H1 (cell line): Measurements from ENCODE around the gene PPA2. TPM values are rescaled to one million over a fixed set of nuclear protein-coding genes. Genes with fewer than 3 reads are reported as not detected.

Experiments
- CTCF ChIA-PET: fragments of 300-600 bp; sonication (Branson Sonifier 250); formaldehyde crosslinking; loops from one replicate; lab custom pipeline; 2021; ENCODE audit not compliant: partially characterized antibody; lab: Charles Lee
- POLR2A ChIA-PET: fragments of 300-600 bp; sonication (Branson Sonifier 250); formaldehyde crosslinking; loops from one replicate; lab custom pipeline; 2021; ENCODE audit warnings: inconsistent platforms; ENCODE audit not compliant: partially characterized antibody; lab: Charles Lee
- DNase-seq, 2 experiments: peaks; one replicate each; pipeline versions ENCODE4 v3.0.0 to v3.0.0-alpha.2; 2010 to 2022; ENCODE audit warnings: low spot score in 2 of 2, low read depth in 1 of 2, mixed read lengths in 1 of 2
- FAIRE-seq: peaks from 2 replicates; lab custom pipeline; 2011; peaks lifted over from hg19 to GRCh38; lab: Jason Lieb, UNC
- H2AFZ ChIP-seq: 2 replicates; pipeline ENCODE4 v1.8.1; 2012; ENCODE audit warnings: low read length, inconsistent platforms
- H2AK5ac ChIP-seq: 2 replicates; pipeline ENCODE4 v1.6.1; 2013; ENCODE audit warnings: low read depth, low read length
- H2BK120ac ChIP-seq: replicated peaks from 2 replicates; pipeline ENCODE3; 2013; ENCODE audit warnings: low read depth, low read length, inconsistent platforms
- H2BK12ac ChIP-seq: 2 replicates; pipeline ENCODE4 v1.6.1; 2013; ENCODE audit warnings: low read depth, low read length
- H2BK15ac ChIP-seq: 2 replicates; pipeline ENCODE4 v1.6.1; 2013; ENCODE audit warnings: low read length
- H2BK20ac ChIP-seq: 2 replicates; pipeline ENCODE4 v1.6.1; 2013; ENCODE audit warnings: low read length
- H2BK5ac ChIP-seq: 2 replicates; pipeline ENCODE4 v1.6.1; 2013; ENCODE audit warnings: low read depth, low read length
- H3K14ac ChIP-seq: 2 replicates; pipeline ENCODE4 v1.6.1; 2013; ENCODE audit warnings: inconsistent platforms; ENCODE audit not compliant: insufficient read length
- H3K18ac ChIP-seq: 2 replicates; pipeline ENCODE4 v1.6.1; 2013; ENCODE audit warnings: low read length; ENCODE audit errors: extremely low read depth
- H3K23ac ChIP-seq: 2 replicates; pipeline ENCODE4 v1.6.1; 2013; ENCODE audit warnings: inconsistent platforms; ENCODE audit not compliant: insufficient read length
- H3K23me2 ChIP-seq: 2 replicates; pipeline ENCODE4 v1.6.1; 2013; ENCODE audit warnings: low read depth, low read length
- H3K27ac ChIP-seq: 2 replicates; pipeline ENCODE4 v1.6.1; 2011; ENCODE audit warnings: low read depth, low read length, inconsistent platforms
- H3K27me3 ChIP-seq, 4 experiments: replicated peaks in 1 of 4; 1 replicate in 1 of 4; 2 replicates in 3 of 4; pipeline versions ENCODE4 v1.6.1 to v1.8.1; 2011 to 2013; ENCODE audit warnings: low read length in 3 of 4, mild to moderate bottlenecking in 3 of 4, inconsistent platforms in 2 of 4, mixed read lengths in 2 of 4, moderate library complexity in 1 of 4; ENCODE audit not compliant: control insufficient read depth in 3 of 4, insufficient read depth in 3 of 4; ENCODE audit errors: extremely low read depth in 1 of 4
- H3K36me3 ChIP-seq, 4 experiments: 2 replicates each; pipeline versions ENCODE4 v1.6.1 to v1.8.1; 2011 to 2013; ENCODE audit warnings: mild to moderate bottlenecking in 4 of 4, low read length in 3 of 4, moderate library complexity in 2 of 4, control low read depth in 1 of 4, inconsistent platforms in 1 of 4; ENCODE audit not compliant: insufficient read depth in 4 of 4, control insufficient read depth in 2 of 4
- H3K4ac ChIP-seq: replicated peaks from 2 replicates; pipeline ENCODE3; 2013; ENCODE audit warnings: low read length, low read depth, mixed read lengths, inconsistent platforms; ENCODE audit not compliant: insufficient read length
- H3K4me1 ChIP-seq, 4 experiments: replicated peaks in 1 of 4; 1 replicate in 1 of 4; 2 replicates in 3 of 4; pipeline versions ENCODE4 v1.6.1 to v1.8.1; 2011 to 2013; ENCODE audit warnings: low read length in 3 of 4, inconsistent platforms in 2 of 4, mixed read lengths in 1 of 4; ENCODE audit not compliant: insufficient read depth in 4 of 4, control insufficient read depth in 3 of 4
- H3K4me2 ChIP-seq, 2 experiments: 2 replicates each; pipeline versions ENCODE4 v1.6.1 to v1.8.1; 2011 to 2013; ENCODE audit warnings: low read depth in 2 of 2, low read length in 2 of 2, control low read depth in 1 of 2, inconsistent platforms in 1 of 2, mild to moderate bottlenecking in 1 of 2; ENCODE audit not compliant: insufficient read depth in 1 of 2
- H3K4me3 ChIP-seq, 4 experiments: fragments of 200-600, 300-600 bp in 1 of 4; sonication (generic), shearing (Covaris generic), sonication (Bioruptor Twin) in 1 of 4; 2 replicates each; pipeline versions ENCODE4 v1.5.1 to v1.8.1; 2011 to 2016; ENCODE audit warnings: low read length in 4 of 4, low read depth in 3 of 4, control low read depth in 2 of 4, inconsistent platforms in 2 of 4, mild to moderate bottlenecking in 2 of 4, mixed read lengths in 1 of 4, moderate library complexity in 1 of 4; ENCODE audit not compliant: insufficient read depth in 2 of 4; ENCODE audit errors: extremely low read depth in 1 of 4
- H3K56ac ChIP-seq: replicated peaks from 2 replicates; pipeline ENCODE3; 2013; ENCODE audit warnings: low read depth, mild to moderate bottlenecking, mixed read lengths, low read length, inconsistent platforms; ENCODE audit not compliant: insufficient read length
- H3K79me1 ChIP-seq: 2 replicates; pipeline ENCODE4 v1.6.1; 2013; ENCODE audit warnings: low read depth, low read length, control low read depth
- H3K79me2 ChIP-seq, 2 experiments: 2 replicates each; pipeline versions ENCODE4 v1.6.1 to v1.8.1; 2012 to 2013; ENCODE audit warnings: low read length in 2 of 2, mild to moderate bottlenecking in 2 of 2, inconsistent platforms in 1 of 2; ENCODE audit not compliant: insufficient read depth in 2 of 2, control insufficient read depth in 1 of 2
- H3K9ac ChIP-seq, 4 experiments: replicated peaks in 1 of 4; 1 replicate in 1 of 4; 2 replicates in 3 of 4; pipeline versions ENCODE4 v1.6.1 to v1.8.1; 2011 to 2013; ENCODE audit warnings: low read depth in 3 of 4, low read length in 3 of 4, control low read depth in 2 of 4, mild to moderate bottlenecking in 2 of 4, moderate library complexity in 2 of 4, inconsistent platforms in 1 of 4; ENCODE audit errors: extremely low read depth in 1 of 4
- H3K9me3 ChIP-seq, 2 experiments: 2 replicates each; pipeline versions ENCODE4 v1.6.1 to v1.8.1; 2012 to 2013; ENCODE audit warnings: mild to moderate bottlenecking in 2 of 2, moderate library complexity in 2 of 2, control low read depth in 1 of 2, inconsistent platforms in 1 of 2, low read depth in 1 of 2, low read length in 1 of 2, mixed read lengths in 1 of 2; ENCODE audit not compliant: insufficient read depth in 2 of 2
- H4K20me1 ChIP-seq, 2 experiments: replicated peaks in 1 of 2; 2 replicates each; pipeline versions ENCODE3 to v1.8.1; 2011 to 2013; ENCODE audit warnings: inconsistent platforms in 2 of 2, low read length in 2 of 2, mild to moderate bottlenecking in 1 of 2; ENCODE audit not compliant: insufficient read depth in 2 of 2, control insufficient read depth in 1 of 2
- H4K5ac ChIP-seq: 2 replicates; pipeline ENCODE4 v1.6.1; 2013; ENCODE audit warnings: low read length, low read depth, mixed read lengths, inconsistent platforms; ENCODE audit not compliant: insufficient read length
- H4K8ac ChIP-seq: 2 replicates; pipeline ENCODE4 v1.8.0; 2013; ENCODE audit warnings: mild to moderate bottlenecking, moderate library complexity, low read length, inconsistent platforms; ENCODE audit not compliant: insufficient read depth; ENCODE audit errors: extremely low read depth
- H4K91ac ChIP-seq: replicated peaks from 2 replicates; pipeline ENCODE3; 2013; ENCODE audit warnings: low read length, mixed read lengths, inconsistent platforms; ENCODE audit not compliant: insufficient read length
- ASH2L ChIP-seq: fragments of 200-600, 300-600 bp; sonication (generic); IDR thresholded peaks from one replicate; pipeline ENCODE4 v1.7.1; 2017; ENCODE audit warnings: low read length
- CBX5 ChIP-seq: fragments of 300-800, 300-1000 bp; sonication (generic); IDR thresholded peaks from 2 replicates; pipeline ENCODE4 v1.7.1; 2016; ENCODE audit warnings: antibody characterized with exemption, low read length, low read depth
- CEBPB ChIP-seq: IDR thresholded peaks from 2 replicates; pipeline ENCODE4 v1.6.1; 2012; ENCODE audit warnings: low read depth, low read length
- GABPA ChIP-seq: IDR thresholded peaks from 2 replicates; pipeline ENCODE4 v1.6.1; 2011; ENCODE audit warnings: mild to moderate bottlenecking, low read length, moderate library complexity, borderline replicate concordance; ENCODE audit not compliant: insufficient read depth
- GTF2F1 ChIP-seq: IDR thresholded peaks from 2 replicates; pipeline ENCODE4 v1.6.1; 2012; ENCODE audit warnings: low read depth, low read length, improper control_type of control experiment, borderline replicate concordance
- HDAC2 ChIP-seq, 2 experiments: fragments of 300-600 bp in 1 of 2; sonication (generic) in 1 of 2; IDR thresholded peaks; 2 replicates each; pipeline ENCODE4 v1.6.1; 2011 to 2012; ENCODE audit warnings: low read depth in 2 of 2, low read length in 2 of 2, mild to moderate bottlenecking in 2 of 2, moderate library complexity in 2 of 2, borderline replicate concordance in 1 of 2, inconsistent platforms in 1 of 2
- NRF1 ChIP-seq: IDR thresholded peaks from 2 replicates; pipeline ENCODE4 v1.6.1; 2011; ENCODE audit warnings: mild to moderate bottlenecking, low read depth, low read length, improper control_type of control experiment
- PHF8 ChIP-seq: fragments of 200-600 bp; sonication (generic); conservative IDR thresholded peaks from 2 replicates; pipeline ENCODE4 v1.7.1; 2012; ENCODE audit warnings: low read depth, mild to moderate bottlenecking, inconsistent platforms, low read length, moderate library complexity
- RAD21 ChIP-seq, 2 experiments: IDR thresholded peaks in 1 of 2; conservative IDR thresholded peaks in 1 of 2; 2 replicates each; pipeline ENCODE4 v1.6.1; 2011; ENCODE audit warnings: low read depth in 2 of 2, low read length in 2 of 2, improper control_type of control experiment in 1 of 2, inconsistent platforms in 1 of 2, mild to moderate bottlenecking in 1 of 2, moderate library complexity in 1 of 2
- RFX5 ChIP-seq: IDR thresholded peaks from 2 replicates; pipeline ENCODE4 v1.6.1; 2011; ENCODE audit warnings: low read depth, low read length, improper control_type of control experiment, borderline replicate concordance
- SIN3A ChIP-seq, 2 experiments: IDR thresholded peaks in 1 of 2; conservative IDR thresholded peaks in 1 of 2; 2 replicates each; pipeline ENCODE4 v1.6.1; 2011 to 2012; ENCODE audit warnings: low read length in 2 of 2, improper control_type of control experiment in 1 of 2, low read depth in 1 of 2, mild to moderate bottlenecking in 1 of 2
- TAF1 ChIP-seq: IDR thresholded peaks from 2 replicates; pipeline ENCODE4 v1.6.1; 2011; ENCODE audit warnings: mild to moderate bottlenecking, low read depth, low read length
- TBP ChIP-seq: IDR thresholded peaks from 2 replicates; pipeline ENCODE4 v1.6.1; 2011; ENCODE audit warnings: low read depth, low read length, improper control_type of control experiment
- TEAD4 ChIP-seq: IDR thresholded peaks from 2 replicates; pipeline ENCODE4 v1.6.1; 2012; ENCODE audit warnings: low read depth, low read length, inconsistent platforms, mixed read lengths
- YY1 ChIP-seq: IDR thresholded peaks from 2 replicates; pipeline ENCODE4 v1.6.1; 2011; ENCODE audit warnings: low read depth, mild to moderate bottlenecking, low read length
- WGBS, 2 experiments: shearing (Covaris generic) in 1 of 2; methylation state at CpG; one replicate each; pipeline versions ENCODE4 v1.1.6 to v1.1.7; 2013 to 2015; ENCODE audit warnings: low lambda C conversion rate in 2 of 2, mixed read lengths in 2 of 2, inconsistent platforms in 1 of 2, low coverage in 1 of 2, missing lambda C conversion rate in 1 of 2; ENCODE audit not compliant: insufficient replicate concordance in 2 of 2, insufficient coverage in 1 of 2, insufficient read length in 1 of 2; ENCODE audit errors: extremely low coverage in 1 of 2, missing lambda C conversion rate in 1 of 2; 5-methylcytosine and 5-hydroxymethylcytosine counted together
- polyA plus RNA-seq, 7 experiments: library from polyadenylated mRNA; depleted of rRNA in 3 of 7; stranded (reverse) in 5 of 7; unstranded in 2 of 7; fragments of >200 nt in 5 of 7; fragments of 200-250 nt in 2 of 7; gene quantifications; 1 replicate in 5 of 7; 2 replicates in 1 of 7; 4 replicates in 1 of 7; pipeline versions ENCODE4 v1.2.1 to v1.2.3, GENCODE V29; 2011 to 2013; ENCODE audit warnings: missing spikeins in 2 of 7, mixed read lengths in 2 of 7
- total RNA-seq: library from RNA; stranded (reverse); fragmentation: NEBNext Ultra II Directional; extraction: Animal tissue kit (Norgen Biotek cat#: 25700); gene quantifications from 2 replicates; pipeline ENCODE4 v1.2.1, GENCODE V29; 2021

The PPA2 gene
- total and polyA plus RNA-seq, 2 of the 8 experiments (the other 6 are each of a cell fraction or from before 2014, with no cell fraction given): 24.9 to 62.7 TPM

DNA sequence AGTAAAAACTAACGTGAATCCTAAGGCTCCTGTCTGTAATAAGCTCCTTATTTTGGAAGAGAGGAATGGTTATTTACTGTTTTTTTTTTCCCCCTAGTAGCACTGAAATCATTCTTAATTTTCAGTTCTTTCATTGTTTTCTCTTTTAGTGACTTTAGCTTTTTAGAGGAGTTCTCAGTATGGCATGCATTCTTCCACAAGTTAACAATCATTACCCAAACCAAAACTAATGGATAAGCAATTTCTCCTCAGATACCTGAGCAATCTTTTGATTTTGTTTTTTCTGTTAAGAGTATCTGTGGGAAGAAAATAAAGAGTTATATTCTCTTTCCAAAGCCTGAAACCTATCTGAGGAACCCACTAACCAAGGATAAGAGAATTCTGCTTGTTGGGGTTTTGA, 16.7 kb upstream of the PPA2 start:
- no peak for FAIRE-seq
- CTCF ChIA-PET: no interaction called here
- H3K4me1 ChIP-seq: no peaks in the 10 kb centered on the region
- TF ChIP-seq GTF2F1 (no peak), CEBPB (no peak), RFX5 (no peak), PHF8 (no peak), TAF1 (no peak), NRF1 (no peak), HDAC2 (IDR thresholded peaks at IDR 0.05; ENCODE audit: borderline replicate concordance in 1 of 2, low read depth in 2 of 2, low read length in 2 of 2) (no peak), TBP (no peak), ASH2L (no peak), CBX5 (no peak), GABPA (no peak), YY1 (no peak), RAD21 (IDR thresholded peaks at IDR 0.05 in 1 of 2, conservative IDR thresholded peaks at IDR 0.05 in 1 of 2; ENCODE audit: low read depth in 2 of 2, low read length in 2 of 2) (no peak), TEAD4 (no peak), SIN3A (conservative IDR thresholded peaks at IDR 0.05 in 1 of 2, IDR thresholded peaks at IDR 0.05 in 1 of 2; ENCODE audit: low read depth in 1 of 2, low read length in 2 of 2) (no peak)

More for the DNA sequence above, 16.7 kb upstream of the PPA2 start:
- Histone ChIP-seq H3K4ac (no peak overlapping the region), H3K79me2 (no peaks in the 10 kb centered on the region), H3K36me3 (no peaks in the 10 kb centered on the region), H4K20me1 (no peaks in the 10 kb centered on the region), H2AK5ac (no peak overlapping the region), H3K4me2 (no peak overlapping the region), H4K91ac (no peak overlapping the region), H3K14ac (no peak overlapping the region), H3K23me2 (no peaks in the 10 kb centered on the region), H3K27me3 (no peaks in the 10 kb centered on the region), H2BK120ac (no peak overlapping the region), H3K79me1 (no peaks in the 10 kb centered on the region), H3K56ac (no peak overlapping the region), H3K4me3 (no peak overlapping the region), H4K5ac (no peak overlapping the region), H4K8ac (no peak overlapping the region), H3K9me3 (no peaks in the 10 kb centered on the region; a peak in 1 of 4 replicates), H3K18ac (no peak overlapping the region), H2BK5ac (no peak overlapping the region), H2AFZ (no peak overlapping the region), H2BK20ac (no peak overlapping the region), H2BK15ac (no peak overlapping the region), H3K27ac (no peak overlapping the region), H3K23ac (no peak overlapping the region), H3K9ac (no peak overlapping the region), H2BK12ac (no peak overlapping the region)
- POLR2A ChIA-PET: interaction anchor here (0.8 kb wide), 1 partner anchor 8 kb away, joined by 3 read pairs; no protein-coding TSS in a partner anchor
- 89% methylated on average over 1 of the region's 1 CpG; no CpG with 5 or more reads in 1 of the 2 experiments for WGBS, 2 experiments
- DNase-seq: no peak
